ENCODE results near the gene CST8.
"Not testable (repeated sequence)": the region's sequence is repeated elsewhere in the genome, so short reads cannot be mapped to it uniquely, and the experiment has no call there.

The CST8 gene, protein sequence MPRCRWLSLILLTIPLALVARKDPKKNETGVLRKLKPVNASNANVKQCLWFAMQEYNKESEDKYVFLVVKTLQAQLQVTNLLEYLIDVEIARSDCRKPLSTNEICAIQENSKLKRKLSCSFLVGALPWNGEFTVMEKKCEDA

DNA sequence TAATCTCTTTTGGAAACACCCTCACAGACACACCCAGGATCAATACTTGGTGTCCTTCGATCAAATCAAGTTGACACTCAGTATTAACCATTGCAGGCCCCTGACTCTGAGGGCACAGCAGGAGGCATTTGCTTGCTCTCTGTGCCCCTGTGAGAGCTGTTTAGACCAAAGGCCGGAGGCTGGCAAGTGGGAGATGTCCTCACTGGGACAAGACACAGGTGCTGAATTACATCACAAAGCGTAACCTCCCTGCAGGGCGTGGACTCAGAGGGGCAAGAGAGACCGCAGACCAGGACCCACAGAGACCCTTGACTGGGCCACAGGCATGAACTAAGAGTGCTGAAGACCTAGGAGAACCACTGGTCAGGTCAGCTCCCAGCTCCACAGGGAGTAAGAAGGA lies at the start of gene CST8:
Gene CST8, plus strand, starts transcription at position 301 of the 400 bp plus-strand sequence. CDS start 551 bp downstream, outside the sequence.
- DNase-seq (ENCODE audit: low spot score): no peak

DNA sequence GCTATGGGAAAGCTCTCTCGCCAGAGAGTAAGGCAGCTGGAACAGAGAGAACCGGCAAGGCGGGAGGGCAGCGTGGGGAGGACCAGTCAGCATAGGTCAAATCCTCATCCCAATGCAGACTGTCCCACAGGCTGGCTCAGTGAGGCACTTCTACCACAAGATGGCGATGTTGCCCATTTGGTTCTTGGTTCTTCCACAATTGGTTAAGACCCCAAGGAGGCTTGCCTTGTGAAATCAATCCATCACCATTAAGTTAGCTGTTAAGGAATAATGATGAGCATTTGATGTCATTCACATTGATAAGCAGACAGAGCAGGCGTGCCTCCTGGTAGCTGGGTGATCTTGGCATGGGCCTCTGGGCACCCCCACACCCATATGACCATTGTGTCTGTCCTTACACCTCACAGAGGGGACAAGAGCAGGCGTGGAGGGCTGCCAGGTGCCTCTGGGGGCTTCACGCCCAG lies 49.0 kb upstream of the CST8 start:
- no peak for DNase-seq (ENCODE audit: low spot score)

DNA sequence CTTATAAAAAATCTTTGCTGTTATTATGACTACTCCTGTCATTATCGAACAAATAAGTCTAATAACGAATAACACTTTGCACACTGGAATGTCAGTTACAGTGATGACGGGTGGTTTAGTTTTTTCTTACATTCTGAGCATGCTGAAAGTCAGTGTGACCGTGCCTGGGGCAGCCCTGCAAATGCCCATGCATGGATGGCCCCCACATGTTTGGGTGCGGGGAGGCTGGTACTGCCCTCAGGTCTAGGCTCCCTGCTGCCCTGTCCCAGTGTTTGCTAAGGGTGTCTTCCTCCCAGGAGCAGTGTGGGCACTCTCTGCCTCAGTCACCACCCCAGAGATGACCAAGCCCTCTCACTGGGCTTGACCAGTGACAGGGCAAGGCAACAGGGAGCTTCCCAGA lies 48.5 kb upstream of the CST8 start:
- DNase-seq (ENCODE audit: low spot score): no peak

DNA sequence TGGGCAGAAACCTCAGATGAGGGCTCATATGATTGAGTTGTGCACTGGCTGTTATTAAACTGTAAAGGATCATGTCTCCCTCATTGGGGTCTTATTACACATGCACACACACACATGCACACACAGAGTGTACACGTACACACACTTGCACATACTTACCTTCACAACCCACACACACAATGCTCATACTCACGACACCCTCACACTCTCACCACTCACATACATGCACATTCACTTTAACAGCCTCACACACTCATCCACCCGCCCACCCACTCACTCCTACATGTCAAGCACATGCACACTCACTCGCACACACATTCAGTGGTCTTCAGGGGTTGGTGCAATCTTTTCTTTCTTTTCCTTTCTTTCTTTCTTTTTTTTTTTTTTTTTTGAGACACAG lies 46.1 kb upstream of the CST8 start:
- DNase-seq (ENCODE audit: low spot score): no peak

DNA sequence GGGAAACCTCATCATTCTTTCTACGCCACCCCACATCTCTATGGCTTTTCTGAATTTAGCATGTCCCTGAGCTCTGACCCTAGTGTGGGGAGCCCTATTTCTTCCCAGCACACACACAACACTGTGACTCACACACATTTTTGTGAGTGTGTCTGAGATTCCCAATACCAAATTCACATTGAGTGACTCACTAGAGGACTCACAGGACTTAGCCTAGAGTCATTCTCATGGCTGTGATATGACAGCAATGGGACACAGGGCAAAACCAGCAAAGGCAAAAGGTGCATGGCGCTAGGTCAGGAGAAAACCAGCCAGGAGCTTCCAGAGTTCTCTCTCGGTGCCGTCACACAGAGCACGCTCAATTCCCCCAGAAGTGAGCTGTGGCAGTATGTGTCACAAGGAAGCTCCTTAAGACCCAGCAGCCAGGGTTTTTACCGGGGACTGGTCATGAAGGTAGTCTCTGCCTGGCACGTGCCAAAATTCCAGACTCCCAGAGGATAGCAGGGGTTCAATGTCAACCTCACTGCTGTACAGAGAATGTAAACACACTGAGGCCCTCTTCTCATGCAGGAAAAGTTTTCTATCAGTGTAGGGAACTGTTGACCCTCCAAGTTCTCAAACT lies 45.2 kb upstream of the CST8 start:
- no peak for DNase-seq (ENCODE audit: low spot score)

DNA sequence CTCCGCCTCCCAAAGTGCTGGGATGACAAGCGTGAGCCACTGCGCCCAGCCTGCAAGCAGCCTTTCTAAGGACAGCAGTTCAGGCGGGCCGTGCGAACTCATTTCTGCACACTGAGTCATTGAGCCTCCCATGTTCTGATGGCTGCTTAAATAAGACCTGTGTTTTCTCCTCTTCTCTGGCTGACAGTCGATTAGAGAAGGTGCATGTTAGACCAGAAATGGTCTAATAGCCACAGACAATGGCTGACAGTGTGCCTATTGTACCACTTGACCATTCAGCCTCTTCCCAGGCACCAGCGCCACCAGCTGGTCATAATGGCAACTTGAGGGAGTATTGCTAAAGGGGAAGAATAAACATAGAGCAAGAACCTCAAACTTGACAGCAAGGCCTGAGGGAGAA lies 44.4 kb upstream of the CST8 start:
- no peak for DNase-seq (ENCODE audit: low spot score)

DNA sequence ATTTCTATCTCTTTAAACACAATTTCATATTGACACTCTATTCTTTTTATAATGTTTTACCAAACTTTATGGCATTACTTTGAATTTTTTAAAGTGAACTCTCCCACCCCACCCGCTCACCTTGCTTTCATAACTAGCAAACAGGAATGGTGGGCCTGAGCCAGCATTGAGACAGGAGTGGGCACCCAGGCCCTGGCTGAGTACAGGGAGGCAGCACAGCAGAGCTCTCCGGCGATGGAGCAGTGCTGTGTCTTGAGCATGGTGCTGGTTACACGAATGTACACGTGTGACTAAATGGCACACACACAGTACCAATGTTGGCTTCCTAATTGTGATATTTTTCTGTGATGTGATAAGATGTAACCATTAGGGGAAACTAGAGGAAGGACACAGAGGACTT lies 42.8 kb upstream of the CST8 start:
- DNase-seq (ENCODE audit: low spot score): no peak

DNA sequence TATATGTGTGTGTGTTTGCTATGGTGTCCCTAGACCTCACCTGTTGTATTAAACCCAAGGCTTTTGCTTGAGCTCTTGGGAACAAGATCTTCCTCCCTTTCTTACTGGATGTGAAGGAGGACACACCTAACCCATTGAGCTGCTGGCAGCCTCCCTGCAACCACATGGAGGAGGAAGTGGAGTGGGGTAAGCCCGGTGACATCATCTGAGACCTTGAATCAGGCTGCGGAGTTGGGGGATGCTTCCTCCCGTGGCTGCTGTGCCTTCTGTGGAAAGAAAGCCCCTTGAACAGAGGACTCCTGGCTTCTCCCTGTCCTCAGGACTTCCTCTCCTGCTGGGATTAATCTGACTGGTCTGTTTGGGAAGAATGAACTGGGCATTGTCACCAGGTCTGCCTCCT lies 41.5 kb upstream of the CST8 start:
- DNase-seq (ENCODE audit: low spot score): no peak

DNA sequence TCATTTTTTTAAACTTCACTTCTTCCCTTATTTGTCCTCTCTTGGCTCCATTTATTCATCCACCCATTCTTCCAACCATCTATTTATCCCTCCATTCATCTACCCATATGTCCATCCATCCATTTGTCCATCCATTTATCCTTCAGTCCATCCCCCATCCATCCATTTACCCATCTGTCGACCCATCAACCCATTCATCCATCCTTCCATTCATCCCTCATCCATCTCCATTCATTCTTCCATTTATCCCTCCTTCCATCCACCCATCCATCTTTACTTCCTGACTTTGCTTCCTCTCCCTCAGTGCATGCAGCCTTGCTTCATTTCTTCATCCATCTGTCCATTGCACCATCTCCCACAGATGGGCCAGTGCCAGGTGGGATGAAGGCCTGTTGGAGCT lies 40.0 kb upstream of the CST8 start:
- DNase-seq (ENCODE audit: low spot score): no peak

DNA sequence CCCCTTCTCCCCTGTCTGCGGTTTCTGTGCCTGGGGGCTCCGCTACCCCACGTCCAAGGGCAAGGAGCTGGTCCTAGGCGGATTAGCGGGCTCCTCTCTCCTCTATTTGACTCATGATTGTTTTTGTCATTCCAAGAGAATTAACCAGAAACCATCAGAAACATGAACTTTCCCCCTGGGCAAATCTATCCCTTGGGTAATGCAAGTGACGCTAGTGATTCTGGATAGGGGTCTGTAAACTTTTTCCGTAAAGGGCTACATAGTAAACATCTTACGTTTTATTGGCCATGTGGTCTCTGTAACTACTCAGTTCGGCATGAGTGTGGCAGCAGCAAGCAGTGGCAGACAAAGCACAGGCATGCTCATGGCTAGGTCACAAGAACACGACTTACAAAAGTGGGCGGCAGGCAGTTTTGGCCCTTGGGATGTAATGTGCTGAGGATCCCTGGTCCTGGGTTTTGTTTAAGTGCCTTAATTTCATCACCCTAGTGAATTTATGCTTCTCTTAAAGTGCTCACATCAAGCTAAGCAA lies 38.9 kb upstream of the CST8 start:
- no peak for DNase-seq (ENCODE audit: low spot score)

DNA sequence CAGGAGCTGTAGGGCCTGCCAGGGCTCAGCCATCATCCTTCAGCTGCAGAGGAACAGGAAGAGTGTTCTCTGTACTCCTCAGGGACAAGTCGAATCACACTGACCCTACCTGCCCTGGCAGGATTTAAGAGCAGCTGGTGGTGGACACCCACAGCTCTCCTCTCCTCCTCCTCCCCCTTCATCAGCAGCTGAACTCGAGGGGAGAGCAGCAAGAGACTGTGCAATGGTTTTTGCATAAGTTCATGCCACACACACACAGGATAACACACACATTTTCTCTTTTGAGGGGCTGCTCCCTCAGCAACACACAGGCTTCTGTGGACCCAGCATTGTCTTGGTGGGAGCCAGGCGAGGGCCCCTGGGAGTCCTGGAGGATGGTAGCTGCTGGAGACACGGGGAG lies 38.1 kb upstream of the CST8 start, which contains the start of gene CST11:
Gene CST11, minus strand, starts transcription at position 101 of the 400 bp plus-strand sequence. Its CDS starts 65 bp downstream, at position 36.
- DNase-seq (ENCODE audit: low spot score): no peak

DNA sequence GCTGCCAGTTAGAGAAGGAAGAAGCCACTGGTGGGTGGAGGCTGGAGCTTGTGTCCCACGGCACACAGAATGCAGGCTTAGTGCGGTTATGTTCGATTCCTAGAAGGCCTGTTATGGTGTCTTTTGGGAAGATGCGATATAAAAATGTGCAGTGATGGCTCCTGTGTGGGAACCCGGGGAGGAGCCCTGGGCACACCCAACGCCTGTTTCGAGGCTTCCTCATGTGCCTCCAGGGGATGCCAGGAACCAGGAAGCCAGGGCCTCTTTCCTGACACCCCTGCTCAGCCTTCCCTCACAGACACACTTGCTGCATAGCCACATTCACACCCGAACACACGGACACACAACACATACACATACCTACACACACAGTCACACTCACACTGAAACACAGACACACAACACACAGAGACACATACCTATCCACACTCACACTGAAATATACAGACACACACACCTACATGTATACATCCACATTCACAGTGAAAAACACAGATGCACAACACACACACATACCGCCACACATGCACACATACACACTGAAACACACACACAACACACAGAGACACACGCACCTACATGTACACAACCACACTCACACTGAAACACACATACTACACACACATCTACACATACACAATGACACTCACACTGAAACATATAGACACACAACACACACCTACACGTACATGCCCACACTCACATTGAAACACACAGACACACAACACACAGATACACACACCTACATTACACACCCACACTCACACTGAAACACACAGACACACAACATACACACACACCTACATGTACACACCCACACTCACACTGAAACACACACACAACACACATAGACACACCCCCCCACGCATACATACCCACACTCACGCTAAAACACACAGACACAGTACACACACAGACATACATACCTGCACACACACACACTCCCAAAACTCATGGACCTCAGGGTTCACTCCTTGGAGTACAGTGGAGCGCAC lies 37.1 kb upstream of the CST8 start:
- no peak for DNase-seq (ENCODE audit: low spot score)

DNA sequence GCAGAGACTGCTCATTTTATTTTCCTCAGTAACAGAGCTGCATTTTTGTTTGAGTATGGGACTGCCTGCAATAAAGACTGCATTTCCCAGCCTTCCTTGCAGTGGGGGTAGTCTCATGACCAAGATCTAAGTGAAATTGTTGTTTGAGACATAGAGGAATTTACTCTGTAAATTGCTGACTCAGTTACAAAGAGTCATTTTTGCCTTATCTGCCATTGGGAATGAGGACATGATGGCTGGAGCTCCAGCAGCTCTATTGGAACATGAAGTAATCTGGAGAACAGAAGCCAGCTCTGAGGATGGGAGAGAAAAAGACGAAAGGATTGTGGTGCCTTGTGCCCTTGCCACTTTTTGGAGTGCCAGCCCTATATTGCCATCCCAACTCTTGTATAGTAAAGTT lies 36.1 kb upstream of the CST8 start:
- DNase-seq (ENCODE audit: low spot score): no peak

DNA sequence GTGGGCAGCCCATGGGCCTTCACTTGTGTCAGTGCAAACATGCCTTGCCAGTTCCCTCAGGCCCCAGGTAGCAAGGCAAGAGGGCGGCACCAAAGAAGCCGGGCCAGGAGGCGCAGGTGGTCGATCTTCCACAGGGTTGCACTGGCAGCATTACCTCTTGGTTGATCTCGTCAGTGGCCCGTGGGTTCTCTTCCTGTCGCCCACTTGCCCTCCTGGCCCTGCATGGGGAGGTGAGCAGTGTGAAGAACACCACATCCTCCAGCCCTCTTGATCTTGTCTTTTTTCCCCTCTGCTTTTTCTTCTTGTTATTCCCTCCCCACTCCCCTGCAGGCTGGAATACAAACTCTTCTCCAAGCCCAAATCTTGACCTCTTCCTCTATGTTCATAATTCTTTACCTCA lies 35.3 kb upstream of the CST8 start:
- no peak for DNase-seq (ENCODE audit: low spot score)

DNA sequence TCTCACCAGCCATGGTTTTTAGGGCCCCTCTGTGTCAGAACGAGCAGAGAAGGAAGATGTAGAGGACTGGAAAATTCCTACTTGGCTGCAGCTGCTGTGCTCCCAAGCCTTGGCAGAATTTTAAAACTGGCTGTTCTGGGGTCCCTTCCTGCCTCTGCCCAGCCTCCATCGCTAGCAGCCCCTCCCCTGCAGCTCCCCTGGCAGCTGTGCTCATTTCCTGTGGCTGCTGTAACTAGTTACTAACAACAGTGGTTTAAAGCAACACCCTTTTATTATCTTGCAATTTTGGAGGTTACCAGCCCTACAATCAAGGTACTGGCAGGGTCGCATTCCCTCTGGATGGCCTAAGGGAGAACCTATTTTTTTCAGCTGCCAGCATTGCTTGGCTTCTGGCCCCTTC lies 34.5 kb upstream of the CST8 start:
- no peak for DNase-seq (ENCODE audit: low spot score)

DNA sequence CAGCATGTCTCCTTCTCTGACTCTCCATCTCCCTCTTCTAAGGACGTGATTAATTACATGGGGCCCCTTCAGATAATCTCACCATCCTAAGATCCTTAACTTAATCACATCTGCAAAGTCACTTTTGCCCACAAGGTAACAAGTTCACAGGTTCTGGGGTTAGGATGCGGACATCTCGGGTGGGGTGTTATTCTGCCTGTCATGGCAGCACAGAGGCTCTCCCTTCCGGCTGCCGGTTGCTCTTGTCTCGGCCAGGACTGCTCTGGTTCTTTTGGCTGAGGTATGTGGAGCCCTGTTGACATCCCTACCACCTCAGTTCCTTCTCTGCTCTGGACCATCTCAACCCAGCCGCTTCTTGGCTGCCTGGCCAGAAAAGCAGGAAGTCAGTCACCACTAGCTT lies 34.0 kb upstream of the CST8 start:
- DNase-seq (ENCODE audit: low spot score): no peak

DNA sequence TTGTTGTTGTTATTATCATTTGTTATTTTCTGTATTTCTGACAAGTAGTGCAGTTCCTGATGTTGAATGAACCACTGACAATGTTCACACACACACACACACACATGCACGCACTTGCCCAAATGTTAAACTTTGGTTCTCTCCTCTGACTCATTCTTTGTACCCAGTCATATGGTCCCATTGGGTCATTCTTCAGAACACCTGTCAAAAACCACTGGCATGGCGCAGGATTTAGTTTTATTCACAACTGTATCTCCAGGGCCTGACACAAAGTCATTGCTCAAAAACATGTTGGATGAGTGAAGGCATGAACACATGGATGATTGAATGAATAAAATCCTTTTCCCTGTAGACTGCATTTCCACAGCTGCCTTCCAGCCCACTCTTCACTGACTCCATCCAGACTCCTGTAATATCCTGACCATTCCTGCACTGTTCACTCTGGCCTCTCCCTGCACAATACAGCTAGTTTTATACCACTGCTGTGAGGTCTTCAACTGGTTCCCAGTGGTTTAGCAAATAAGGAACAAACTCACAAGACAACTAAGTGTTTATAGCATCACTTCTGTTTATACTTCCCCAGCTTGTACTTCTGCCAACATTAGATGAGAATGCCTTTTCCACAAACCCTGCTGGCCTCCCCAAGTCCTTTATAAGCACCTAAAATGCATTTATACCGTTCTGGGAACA lies 31.3 kb upstream of the CST8 start:
- no peak for DNase-seq (ENCODE audit: low spot score)

DNA sequence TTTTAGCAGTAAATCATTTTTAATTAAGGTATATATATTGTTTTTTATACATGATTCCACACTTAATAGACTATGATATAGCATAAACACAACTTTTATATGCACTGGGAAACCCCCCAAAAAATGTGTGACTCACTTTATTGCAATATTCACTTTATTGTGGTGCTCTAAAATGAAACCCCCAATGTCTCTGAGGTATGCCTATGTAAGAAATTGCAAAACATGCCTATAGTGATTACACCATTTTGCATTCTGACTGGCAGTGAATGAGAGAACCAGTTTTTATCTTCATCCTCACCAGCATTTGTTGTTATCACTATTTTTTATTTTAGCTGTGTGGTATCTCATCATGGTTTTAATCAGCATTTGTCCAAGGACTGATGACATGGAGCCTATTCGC lies 29.7 kb upstream of the CST8 start:
- no peak for DNase-seq (ENCODE audit: low spot score)

DNA sequence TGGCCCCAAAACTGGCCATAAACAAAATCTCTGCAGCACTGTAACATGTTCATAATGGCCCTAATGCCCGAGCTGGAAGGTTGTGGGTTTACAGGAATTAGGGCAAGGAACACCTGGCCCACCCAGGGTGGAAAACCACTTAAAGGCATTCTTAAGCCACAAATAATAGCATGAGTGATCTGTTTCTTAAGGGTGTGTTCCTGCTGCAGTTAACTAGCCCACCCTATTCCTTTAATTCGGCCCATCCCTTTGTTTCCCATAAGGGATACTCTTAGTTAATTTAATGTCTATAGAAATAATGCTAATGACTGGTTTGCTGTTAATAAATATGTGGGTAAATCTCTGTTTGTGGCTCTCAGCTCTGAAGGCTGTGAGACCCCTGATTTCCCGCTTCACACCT lies 24.0 kb upstream of the CST8 start:
- DNase-seq (ENCODE audit: low spot score): not testable (repeated sequence)

DNA sequence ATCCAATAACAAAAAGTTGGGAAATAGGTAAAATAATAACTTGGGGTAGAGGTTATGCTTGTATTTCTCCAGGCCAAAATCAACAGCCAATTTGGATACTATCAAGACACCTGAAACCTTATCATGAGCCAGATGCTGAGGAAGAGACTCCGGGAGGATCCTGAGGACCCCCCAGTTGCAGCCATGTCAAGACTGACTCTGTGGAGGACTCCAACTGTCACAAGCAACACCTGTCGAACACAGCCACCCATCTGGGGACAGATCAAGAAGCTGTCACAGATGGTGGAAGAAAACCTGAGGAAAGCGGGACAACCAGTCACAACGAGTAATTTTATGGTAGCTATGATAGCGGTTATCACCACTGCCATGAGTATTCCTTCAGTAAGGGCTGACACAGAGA lies 18.6 kb upstream of the CST8 start:
- DNase-seq (ENCODE audit: low spot score): not testable (repeated sequence)

DNA sequence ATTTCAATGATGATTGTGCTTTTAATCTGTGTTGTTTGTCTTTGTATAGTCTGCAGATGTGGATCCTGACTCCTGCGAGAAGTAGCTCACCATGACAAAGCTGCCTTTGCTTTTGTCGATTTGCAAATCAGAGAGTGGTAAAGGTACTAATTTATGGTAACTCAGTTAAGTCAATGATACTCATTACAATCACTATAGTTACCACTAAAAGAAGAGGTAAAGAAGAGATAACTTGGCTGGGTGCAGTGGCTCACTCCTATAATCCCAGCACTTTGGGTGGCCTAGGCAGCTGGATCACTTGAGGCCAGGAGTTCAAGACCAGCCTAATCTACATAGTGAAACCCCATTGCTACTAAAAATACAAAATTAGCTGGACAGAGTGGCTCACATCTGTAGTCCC lies 17.6 kb upstream of the CST8 start:
- DNase-seq (ENCODE audit: low spot score): not testable (repeated sequence)

DNA sequence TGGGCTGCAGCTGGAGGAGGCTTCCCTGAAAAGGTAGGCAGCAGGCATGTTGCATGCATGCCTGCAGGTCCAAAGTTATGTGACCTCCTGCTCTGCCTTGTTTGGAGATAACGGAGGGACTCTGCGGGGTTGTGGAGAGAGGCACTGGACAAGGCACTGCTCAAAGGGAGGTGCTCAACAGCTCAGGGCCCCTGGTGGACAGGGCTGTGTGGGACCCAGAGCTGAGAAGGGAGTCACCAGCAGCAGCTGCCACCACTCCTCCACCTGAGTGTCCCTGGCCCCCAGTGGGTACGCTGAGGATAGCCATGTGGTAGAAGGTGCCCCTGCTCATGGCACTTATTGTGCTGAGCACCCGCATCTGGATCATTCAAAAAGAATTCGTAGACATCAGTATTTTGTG lies 15.5 kb upstream of the CST8 start:
- no peak for DNase-seq (ENCODE audit: low spot score)

Measured in left forelimb (tissue), 1 donor.